SK-N-MC (cell line): ENCODE data around the gene PDK2.

ENCODE experiments used
- EZH2 ChIP-seq: fragments of 200-600 bp; sonication (generic); IDR thresholded peaks from one replicate; pipeline ENCODE4 v1.6.1; 2017; ENCODE audit warnings: antibody characterized with exemption
- POLR2AphosphoS5 ChIP-seq: IDR thresholded peaks from 2 replicates; pipeline ENCODE4 v1.6.1; 2012; ENCODE audit warnings: mild to moderate bottlenecking, low read depth, low read length, borderline replicate concordance

DNA sequence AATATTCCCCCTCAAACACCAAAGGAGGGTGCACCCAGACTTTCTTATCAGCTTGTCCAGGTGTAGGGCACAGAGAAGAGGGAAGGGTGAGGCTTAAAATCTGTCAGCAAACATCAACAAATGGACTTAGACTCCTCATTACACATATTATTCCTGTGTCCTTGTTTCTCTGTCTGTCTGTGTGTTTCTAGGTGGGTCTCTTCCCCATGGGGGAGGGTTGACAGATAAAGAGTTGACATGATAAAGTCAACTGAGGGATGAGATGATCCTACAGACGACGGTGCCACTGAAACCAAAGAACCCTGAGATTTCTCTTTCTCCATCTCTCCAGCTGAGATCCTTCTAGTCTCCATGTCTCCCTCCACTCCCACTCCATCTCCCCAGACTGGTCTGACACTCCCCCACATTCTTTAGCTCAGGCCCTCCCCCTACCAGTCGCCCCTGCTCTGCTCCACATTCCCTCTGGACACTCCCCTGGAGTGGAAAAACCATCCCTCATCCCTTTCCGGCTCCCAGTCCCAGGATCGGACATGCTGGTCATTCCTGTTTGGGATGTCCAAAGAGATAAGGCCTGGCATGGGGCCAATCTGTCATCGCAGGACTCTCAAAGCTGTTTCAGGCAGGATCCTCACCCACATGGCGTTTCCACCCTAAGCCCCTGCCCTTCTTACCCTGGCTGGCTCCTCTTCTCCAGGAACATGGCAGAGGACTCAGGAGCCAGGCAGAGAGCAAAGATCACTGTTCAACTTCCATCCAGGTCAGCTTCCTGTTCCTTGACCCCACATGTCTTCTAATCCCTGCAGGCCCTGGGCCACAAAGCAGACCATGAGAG lies 42.1 kb upstream of the PDK2 start:
- no peak for TF ChIP-seq EZH2
- no peak for TF ChIP-seq POLR2AphosphoS5
